D341Med (cell line): ENCODE measurements around the gene TSPAN5.

Source experiments
- DNase-seq: peaks from one replicate; pipeline ENCODE4 v3.0.0; 2012; ENCODE audit warnings: low spot score

Gene TSPAN5

GRCh38 chr4:98585596-98585995 lies 72.8 kb downstream of the TSPAN5 start:
- no peak for DNase-seq

GRCh38 chr4:98584265-98584664 lies 74.1 kb downstream of the TSPAN5 start:
- DNase-seq = no peak

- DNase-seq = no peak
These were observed 75.1 kb downstream of the TSPAN5 start for GRCh38 chr4:98583265-98583664.

GRCh38 chr4:98581126-98581525 lies 77.3 kb downstream of the TSPAN5 start:
- DNase-seq = no peak

GRCh38 chr4:98577956-98578355 lies 80.5 kb downstream of the TSPAN5 start:
- no peak for DNase-seq

- DNase-seq = no peak
These were observed 83.6 kb downstream of the TSPAN5 start for GRCh38 chr4:98574816-98575215.

- no peak for DNase-seq
These were observed 84.6 kb downstream of the TSPAN5 start for GRCh38 chr4:98573791-98574190.

- DNase-seq = no peak
These were observed 85.7 kb downstream of the TSPAN5 start for GRCh38 chr4:98572697-98573096.

- DNase-seq = no peak
These were observed 87.1 kb downstream of the TSPAN5 start for GRCh38 chr4:98571161-98571786.

- no peak for DNase-seq
These were observed 88.1 kb downstream of the TSPAN5 start for GRCh38 chr4:98570151-98570797.

- DNase-seq = no peak
These were observed 89.3 kb downstream of the TSPAN5 start for GRCh38 chr4:98568941-98569663.

- DNase-seq = no peak
These were observed 90.8 kb downstream of the TSPAN5 start for GRCh38 chr4:98567611-98568010.

- no peak for DNase-seq
These were observed 91.9 kb downstream of the TSPAN5 start for GRCh38 chr4:98566361-98567008.

- DNase-seq = no peak
These were observed 92.6 kb downstream of the TSPAN5 start for GRCh38 chr4:98565681-98566301.

GRCh38 chr4:98564852-98565251 lies 93.6 kb downstream of the TSPAN5 start:
- DNase-seq = no peak

GRCh38 chr4:98560321-98560720 lies 98.1 kb downstream of the TSPAN5 start:
- DNase-seq = no peak

- DNase-seq = no peak
These were observed 99.8 kb downstream of the TSPAN5 start for GRCh38 chr4:98558471-98559169.

GRCh38 chr4:98557194-98557892 lies 101.1 kb downstream of the TSPAN5 start:
- no peak for DNase-seq

GRCh38 chr4:98556451-98556850 lies 102.0 kb downstream of the TSPAN5 start:
- DNase-seq = no peak

GRCh38 chr4:98555798-98556445 lies 102.5 kb downstream of the TSPAN5 start:
- no peak for DNase-seq
